ENCODE results near the gene RPP40.
"Not testable (repeated sequence)": the region's sequence is repeated elsewhere in the genome, so short reads cannot be mapped to it uniquely, and the experiment has no call there.

RPP40 gene

DNA sequence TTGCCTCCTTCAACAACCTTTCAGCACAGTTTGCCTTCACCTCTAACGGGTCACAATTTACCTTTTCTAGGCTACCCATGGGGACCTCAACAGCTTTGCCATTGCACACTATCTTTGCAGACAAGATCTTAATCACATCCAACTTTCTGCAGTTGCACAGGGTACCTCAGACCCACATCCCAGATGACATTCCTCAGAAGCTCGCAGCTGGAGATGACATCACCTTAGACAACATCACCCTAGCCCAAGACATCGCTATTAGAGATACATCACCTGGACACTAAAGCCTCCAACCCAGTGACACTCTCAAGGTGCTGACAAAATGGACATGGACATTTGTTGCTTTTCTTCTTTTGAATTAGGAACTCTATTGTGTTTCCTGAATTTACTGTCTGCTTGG is 38.6 kb upstream of the RPP40 start:
- TF ChIP-seq, protein P1, sequence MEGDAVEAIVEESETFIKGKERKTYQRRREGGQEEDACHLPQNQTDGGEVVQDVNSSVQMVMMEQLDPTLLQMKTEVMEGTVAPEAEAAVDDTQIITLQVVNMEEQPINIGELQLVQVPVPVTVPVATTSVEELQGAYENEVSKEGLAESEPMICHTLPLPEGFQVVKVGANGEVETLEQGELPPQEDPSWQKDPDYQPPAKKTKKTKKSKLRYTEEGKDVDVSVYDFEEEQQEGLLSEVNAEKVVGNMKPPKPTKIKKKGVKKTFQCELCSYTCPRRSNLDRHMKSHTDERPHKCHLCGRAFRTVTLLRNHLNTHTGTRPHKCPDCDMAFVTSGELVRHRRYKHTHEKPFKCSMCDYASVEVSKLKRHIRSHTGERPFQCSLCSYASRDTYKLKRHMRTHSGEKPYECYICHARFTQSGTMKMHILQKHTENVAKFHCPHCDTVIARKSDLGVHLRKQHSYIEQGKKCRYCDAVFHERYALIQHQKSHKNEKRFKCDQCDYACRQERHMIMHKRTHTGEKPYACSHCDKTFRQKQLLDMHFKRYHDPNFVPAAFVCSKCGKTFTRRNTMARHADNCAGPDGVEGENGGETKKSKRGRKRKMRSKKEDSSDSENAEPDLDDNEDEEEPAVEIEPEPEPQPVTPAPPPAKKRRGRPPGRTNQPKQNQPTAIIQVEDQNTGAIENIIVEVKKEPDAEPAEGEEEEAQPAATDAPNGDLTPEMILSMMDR (IDR thresholded peaks at IDR 0.05; ENCODE audit: extremely low read depth, missing control alignments): no peak
- DNase-seq (ENCODE audit: low spot score): no peak

- DNase-seq (ENCODE audit: low spot score): no peak
- TF ChIP-seq, protein P1 (IDR thresholded peaks at IDR 0.05; ENCODE audit: extremely low read depth, missing control alignments): no peak
Measured at GRCh38 chr6:5041955-5042354, 38.1 kb upstream of the RPP40 start.

DNA sequence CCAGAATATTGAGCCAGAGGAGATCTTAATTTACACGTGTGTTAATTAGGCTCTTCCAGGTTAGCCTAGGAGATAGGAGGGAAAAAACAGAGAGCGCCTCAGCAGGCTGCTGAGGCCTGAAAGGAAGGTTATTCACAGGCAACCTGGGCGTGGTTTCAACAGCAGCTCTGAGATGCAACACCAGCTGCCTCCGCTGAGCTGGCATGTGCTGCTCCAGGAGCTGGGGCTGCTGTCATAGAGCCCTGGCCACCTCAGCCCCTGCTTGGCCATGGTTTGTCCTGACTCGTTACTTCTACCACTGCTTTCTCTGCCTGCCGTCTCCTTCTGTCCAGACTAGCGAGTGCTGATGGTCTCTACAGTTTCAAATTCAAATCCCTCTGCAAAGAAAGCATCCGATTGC is 32.4 kb upstream of the RPP40 start:
- DNase-seq (ENCODE audit: low spot score): no peak
- TF ChIP-seq, protein P1 (IDR thresholded peaks at IDR 0.05; ENCODE audit: extremely low read depth, missing control alignments): no peak

DNA sequence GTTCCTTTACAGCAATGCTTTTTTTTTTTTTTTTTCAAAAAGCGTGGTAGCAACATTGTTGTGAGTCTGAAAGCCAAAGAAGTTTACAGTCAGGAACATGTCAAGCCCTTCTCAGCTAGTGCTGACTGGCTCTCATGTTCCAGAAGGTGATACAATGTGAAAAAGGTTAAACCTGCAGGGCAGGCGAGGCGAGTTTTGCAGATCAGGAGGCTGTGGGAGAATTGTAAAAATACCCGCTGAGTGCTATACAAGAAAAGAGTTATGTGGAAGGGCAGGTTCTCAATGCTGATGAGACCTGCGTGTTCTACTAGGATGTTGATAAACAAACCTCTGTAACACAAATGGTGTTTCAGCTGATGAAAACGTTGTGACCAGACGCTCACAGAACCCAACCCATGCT is 30.9 kb upstream of the RPP40 start:
- DNase-seq (ENCODE audit: low spot score): no peak
- TF ChIP-seq, protein P1 (IDR thresholded peaks at IDR 0.05; ENCODE audit: extremely low read depth, missing control alignments): no peak

- no peak for DNase-seq (ENCODE audit: low spot score)
- TF ChIP-seq, protein P1 (IDR thresholded peaks at IDR 0.05; ENCODE audit: extremely low read depth, missing control alignments): no peak
Measured at GRCh38 chr6:5034328-5034727, 30.5 kb upstream of the RPP40 start.

GRCh38 chr6:5033214-5033904 is 29.5 kb upstream of the RPP40 start:
- DNase-seq (ENCODE audit: low spot score): not testable (repeated sequence)

GRCh38 chr6:5032706-5033105 is 28.9 kb upstream of the RPP40 start:
- DNase-seq (ENCODE audit: low spot score): not testable (repeated sequence)

- TF ChIP-seq, protein P1 (IDR thresholded peaks at IDR 0.05; ENCODE audit: extremely low read depth, missing control alignments): no peak
- DNase-seq (ENCODE audit: low spot score): no peak
Measured at GRCh38 chr6:5031150-5031549, 27.3 kb upstream of the RPP40 start.
